ENCODE results near the gene ARHGEF10L. TPM values are rescaled to one million over a fixed set of nuclear protein-coding genes. Genes with fewer than 3 reads are reported as not detected.

ARHGEF10L gene
- total RNA-seq, 1 donor = 7.6 TPM

GRCh38 chr1:17610713-17611112, 71.2 kb downstream of the ARHGEF10L start:
- peaks cover 16% of the 10 kb centered on the region for H3K4me1 ChIP-seq (ENCODE audit: insufficient read depth, low read length)
- no peaks in the 10 kb centered on the region for H3K27me3 ChIP-seq (ENCODE audit: insufficient read depth, low read length)
- no peaks in the 10 kb centered on the region for H3K9me3 ChIP-seq (ENCODE audit: low read depth, low read length)
- H3K4me3 ChIP-seq (ENCODE audit: low read length) = no peak overlapping the region

- Histone ChIP-seq H3K4me1 (ENCODE audit: insufficient read depth, low read length) (peaks cover 19% of the 10 kb centered on the region), H3K4me3 (ENCODE audit: low read length) (no peak overlapping the region), H3K27me3 (ENCODE audit: insufficient read depth, low read length) (no peaks in the 10 kb centered on the region), H3K9me3 (ENCODE audit: low read depth, low read length) (no peaks in the 10 kb centered on the region)
Observed at GRCh38 chr1:17611991-17612390, 72.5 kb downstream of the ARHGEF10L start.

- H3K9me3 ChIP-seq (ENCODE audit: low read depth, low read length) = no peaks in the 10 kb centered on the region
Observed at GRCh38 chr1:17612831-17613230, 73.3 kb downstream of the ARHGEF10L start.

GRCh38 chr1:17614586-17614985, 75.1 kb downstream of the ARHGEF10L start:
- peaks cover 33% of the 10 kb centered on the region for H3K4me1 ChIP-seq (ENCODE audit: insufficient read depth, low read length)
- no peaks in the 10 kb centered on the region for H3K27me3 ChIP-seq (ENCODE audit: insufficient read depth, low read length)

More at GRCh38 chr1:17612831-17613230, 73.3 kb downstream of the ARHGEF10L start:
- H3K4me3 ChIP-seq (ENCODE audit: low read length) = no peak overlapping the region
- no peaks in the 10 kb centered on the region for H3K27me3 ChIP-seq (ENCODE audit: insufficient read depth, low read length)
- H3K4me1 ChIP-seq (ENCODE audit: insufficient read depth, low read length) = peaks cover 25% of the 10 kb centered on the region

GRCh38 chr1:17615157-17615556, 75.7 kb downstream of the ARHGEF10L start:
- H3K27me3 ChIP-seq (ENCODE audit: insufficient read depth, low read length) = no peaks in the 10 kb centered on the region
- no peaks in the 10 kb centered on the region for H3K9me3 ChIP-seq (ENCODE audit: low read depth, low read length)
- peaks cover 39% of the 10 kb centered on the region for H3K4me1 ChIP-seq (ENCODE audit: insufficient read depth, low read length)
- H3K4me3 ChIP-seq (ENCODE audit: low read length) = no peak overlapping the region

More at GRCh38 chr1:17614586-17614985, 75.1 kb downstream of the ARHGEF10L start:
- H3K9me3 ChIP-seq (ENCODE audit: low read depth, low read length) = no peaks in the 10 kb centered on the region
- no peak overlapping the region for H3K4me3 ChIP-seq (ENCODE audit: low read length)

- peaks cover 46% of the 10 kb centered on the region for H3K4me1 ChIP-seq (ENCODE audit: insufficient read depth, low read length)
- H3K9me3 ChIP-seq (ENCODE audit: low read depth, low read length) = no peaks in the 10 kb centered on the region
- no peaks in the 10 kb centered on the region for H3K27me3 ChIP-seq (ENCODE audit: insufficient read depth, low read length)
Observed at GRCh38 chr1:17615959-17616358, 76.5 kb downstream of the ARHGEF10L start.

GRCh38 chr1:17616731-17617279, 77.3 kb downstream of the ARHGEF10L start:
- H3K4me3 ChIP-seq (ENCODE audit: low read length) = no peak overlapping the region
- H3K9me3 ChIP-seq (ENCODE audit: low read depth, low read length) = no peaks in the 10 kb centered on the region
- no peaks in the 10 kb centered on the region for H3K27me3 ChIP-seq (ENCODE audit: insufficient read depth, low read length)
- H3K4me1 ChIP-seq (ENCODE audit: insufficient read depth, low read length) = peaks cover 46% of the 10 kb centered on the region

More at GRCh38 chr1:17615959-17616358, 76.5 kb downstream of the ARHGEF10L start:
- H3K4me3 ChIP-seq (ENCODE audit: low read length) = no peak overlapping the region

GRCh38 chr1:17617787-17618557, 78.5 kb downstream of the ARHGEF10L start:
- Histone ChIP-seq H3K9me3 (ENCODE audit: low read depth, low read length) (no peaks in the 10 kb centered on the region), H3K27me3 (ENCODE audit: insufficient read depth, low read length) (no peaks in the 10 kb centered on the region), H3K4me1 (ENCODE audit: insufficient read depth, low read length) (peaks cover 46% of the 10 kb centered on the region), H3K4me3 (ENCODE audit: low read length) (peak overlapping the region; percentile 48)

- Histone ChIP-seq H3K4me3 (ENCODE audit: low read length) (peak overlapping the region; percentile 48), H3K4me1 (ENCODE audit: insufficient read depth, low read length) (peaks cover 46% of the 10 kb centered on the region), H3K9me3 (ENCODE audit: low read depth, low read length) (no peaks in the 10 kb centered on the region), H3K27me3 (ENCODE audit: insufficient read depth, low read length) (no peaks in the 10 kb centered on the region)
Observed at GRCh38 chr1:17618558-17619247, 79.2 kb downstream of the ARHGEF10L start.

- peaks cover 32% of the 10 kb centered on the region for H3K4me1 ChIP-seq (ENCODE audit: insufficient read depth, low read length)
- H3K4me3 ChIP-seq (ENCODE audit: low read length) = no peak overlapping the region
- H3K9me3 ChIP-seq (ENCODE audit: low read depth, low read length) = no peaks in the 10 kb centered on the region
Observed at GRCh38 chr1:17620448-17620847, 81.0 kb downstream of the ARHGEF10L start.

GRCh38 chr1:17621691-17622090, 82.2 kb downstream of the ARHGEF10L start:
- Histone ChIP-seq H3K27me3 (ENCODE audit: insufficient read depth, low read length) (no peaks in the 10 kb centered on the region), H3K9me3 (ENCODE audit: low read depth, low read length) (no peaks in the 10 kb centered on the region), H3K4me1 (ENCODE audit: insufficient read depth, low read length) (peaks cover 28% of the 10 kb centered on the region), H3K4me3 (ENCODE audit: low read length) (no peak overlapping the region)

More at GRCh38 chr1:17620448-17620847, 81.0 kb downstream of the ARHGEF10L start:
- no peaks in the 10 kb centered on the region for H3K27me3 ChIP-seq (ENCODE audit: insufficient read depth, low read length)

- Histone ChIP-seq H3K4me1 (ENCODE audit: insufficient read depth, low read length) (peaks cover 21% of the 10 kb centered on the region), H3K4me3 (ENCODE audit: low read length) (no peak overlapping the region), H3K9me3 (ENCODE audit: low read depth, low read length) (no peaks in the 10 kb centered on the region), H3K27me3 (ENCODE audit: insufficient read depth, low read length) (no peaks in the 10 kb centered on the region)
Observed at GRCh38 chr1:17622823-17623222, 83.3 kb downstream of the ARHGEF10L start.

GRCh38 chr1:17624611-17625233, 85.2 kb downstream of the ARHGEF10L start:
- Histone ChIP-seq H3K4me3 (ENCODE audit: low read length) (no peak overlapping the region), H3K9me3 (ENCODE audit: low read depth, low read length) (no peaks in the 10 kb centered on the region), H3K4me1 (ENCODE audit: insufficient read depth, low read length) (peaks cover 30% of the 10 kb centered on the region), H3K27me3 (ENCODE audit: insufficient read depth, low read length) (no peaks in the 10 kb centered on the region)

GRCh38 chr1:17627239-17628052, 87.9 kb downstream of the ARHGEF10L start:
- Histone ChIP-seq H3K4me3 (ENCODE audit: low read length) (no peak overlapping the region), H3K27me3 (ENCODE audit: insufficient read depth, low read length) (no peaks in the 10 kb centered on the region), H3K9me3 (ENCODE audit: low read depth, low read length) (no peaks in the 10 kb centered on the region), H3K4me1 (ENCODE audit: insufficient read depth, low read length) (peaks cover 45% of the 10 kb centered on the region)
